Pons (tissue), 1 donor: ENCODE results near the gene CALY.

ENCODE experiments used
- DNase-seq: peaks from one replicate; pipeline ENCODE4 v3.0.0-alpha.2; 2016; ENCODE audit warnings: low spot score

The CALY gene

DNA sequence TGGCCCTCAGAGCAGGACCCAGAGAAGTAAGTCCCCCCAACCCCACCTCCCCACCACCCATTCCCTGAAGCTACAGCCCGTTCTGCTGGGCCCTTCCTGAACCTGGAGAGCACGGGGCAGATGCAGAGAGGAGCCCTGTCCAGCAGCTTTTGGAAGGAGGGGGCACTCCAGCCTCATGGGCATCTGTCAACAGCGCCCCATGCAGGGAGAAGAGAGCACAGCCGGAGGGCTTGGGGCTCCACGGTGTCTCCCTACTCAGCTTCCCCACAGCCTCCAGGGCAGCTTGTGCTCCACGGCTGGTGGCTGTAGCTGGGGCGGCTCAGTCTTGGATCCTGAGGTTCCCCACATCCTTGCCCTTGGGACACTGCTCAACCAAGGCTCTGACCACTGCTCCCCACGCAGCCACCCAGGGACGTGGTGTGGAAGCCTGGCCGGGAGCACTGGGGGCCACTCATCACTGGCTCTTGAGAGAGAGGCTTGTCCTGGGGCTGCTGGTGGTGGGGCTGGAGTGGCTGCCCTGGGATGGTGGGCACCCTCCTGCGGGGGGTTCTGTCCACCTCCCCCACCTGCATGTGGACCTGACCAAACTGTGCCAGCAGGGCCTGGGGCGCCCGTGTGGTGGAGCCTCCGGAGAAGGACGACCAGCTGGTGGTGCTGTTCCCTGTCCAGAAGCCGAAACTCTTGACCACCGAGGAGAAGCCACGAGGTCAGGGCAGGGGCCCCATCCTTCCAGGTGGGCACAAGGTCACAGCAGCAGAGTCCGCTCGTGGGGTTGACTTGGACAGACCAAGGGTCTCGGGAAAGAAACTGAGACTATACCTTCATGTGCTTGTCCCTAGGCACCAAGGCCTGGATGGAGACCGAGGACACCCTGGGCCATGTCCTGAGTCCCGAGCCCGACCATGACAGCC is 15.0 kb upstream of the CALY start:
- DNase-seq = no peak

DNA sequence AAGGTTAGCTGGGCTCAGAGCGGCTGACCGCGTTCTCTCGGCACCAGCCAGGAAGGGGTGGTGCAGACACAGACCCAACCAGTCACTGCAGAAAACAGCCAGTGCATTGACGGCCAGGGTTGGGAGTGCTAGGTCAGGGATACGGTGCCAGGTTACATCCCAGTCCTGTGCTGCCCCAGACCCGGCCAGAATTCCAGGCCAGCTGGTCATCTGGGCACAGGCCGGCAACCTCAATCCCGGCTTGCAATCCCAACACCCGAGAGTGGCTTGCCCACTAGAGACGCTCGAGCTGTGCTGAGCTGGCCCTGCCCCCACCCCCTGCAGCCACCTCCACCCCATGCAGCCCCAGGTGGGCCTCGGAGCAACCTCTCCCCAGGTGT is 14.2 kb upstream of the CALY start:
- no peak for DNase-seq

DNA sequence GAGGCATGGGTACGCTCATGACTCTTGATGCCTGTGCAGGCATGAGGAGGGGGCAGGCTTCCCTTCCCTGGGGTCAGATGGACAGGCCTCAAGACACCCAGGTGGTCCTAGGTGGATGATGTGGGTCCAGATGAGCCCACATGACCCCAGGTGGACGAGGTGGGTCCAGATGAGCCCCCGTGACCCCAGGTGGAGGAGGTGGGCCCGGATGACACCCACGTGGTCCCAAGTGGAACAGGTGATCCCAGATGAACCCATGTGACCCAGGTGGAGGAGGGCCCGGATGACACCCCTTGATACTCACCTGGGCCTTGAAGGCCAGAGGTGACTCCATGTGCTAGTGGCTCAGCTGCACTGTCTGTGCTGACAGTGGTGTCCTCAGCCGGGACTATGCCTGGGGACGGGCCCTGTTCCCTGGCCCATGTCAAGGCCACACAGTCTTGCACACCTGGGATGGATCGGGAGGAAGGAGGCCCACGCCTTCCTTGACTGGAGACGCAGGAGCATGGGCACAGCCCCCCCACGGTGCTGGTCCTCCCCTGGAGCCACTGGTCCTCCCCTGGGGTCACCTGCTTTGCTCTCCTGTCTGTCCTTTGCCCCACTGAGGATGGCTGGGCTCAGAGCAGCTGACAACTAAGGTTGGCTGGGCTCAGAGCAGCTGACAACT is 13.7 kb upstream of the CALY start:
- DNase-seq = no peak

DNA sequence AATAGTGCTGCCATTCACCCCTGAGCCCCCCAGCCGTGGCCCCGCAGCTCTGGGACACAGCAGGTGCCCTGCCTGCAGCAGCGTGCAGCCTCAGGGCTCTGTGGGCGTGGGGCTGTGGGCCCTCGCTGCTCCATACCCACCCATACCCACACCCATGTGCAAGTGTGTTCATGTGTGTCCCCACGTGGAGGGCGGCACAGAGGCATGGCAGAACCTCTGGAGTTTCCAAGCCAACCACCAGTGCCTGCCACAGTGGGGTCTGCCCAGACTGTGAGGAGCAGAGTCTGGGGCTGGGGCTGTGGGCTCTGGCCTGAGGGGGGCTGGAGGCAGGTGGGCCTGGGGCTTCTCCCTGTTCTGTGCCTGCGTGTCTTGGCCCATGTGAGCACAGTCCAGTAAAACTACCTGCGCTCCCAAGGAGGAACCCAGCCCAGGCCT is 12.9 kb upstream of the CALY start:
- DNase-seq = no peak

- no peak for DNase-seq
These were observed 12.5 kb upstream of the CALY start for GRCh38 chr10:133349160-133349568.

DNA sequence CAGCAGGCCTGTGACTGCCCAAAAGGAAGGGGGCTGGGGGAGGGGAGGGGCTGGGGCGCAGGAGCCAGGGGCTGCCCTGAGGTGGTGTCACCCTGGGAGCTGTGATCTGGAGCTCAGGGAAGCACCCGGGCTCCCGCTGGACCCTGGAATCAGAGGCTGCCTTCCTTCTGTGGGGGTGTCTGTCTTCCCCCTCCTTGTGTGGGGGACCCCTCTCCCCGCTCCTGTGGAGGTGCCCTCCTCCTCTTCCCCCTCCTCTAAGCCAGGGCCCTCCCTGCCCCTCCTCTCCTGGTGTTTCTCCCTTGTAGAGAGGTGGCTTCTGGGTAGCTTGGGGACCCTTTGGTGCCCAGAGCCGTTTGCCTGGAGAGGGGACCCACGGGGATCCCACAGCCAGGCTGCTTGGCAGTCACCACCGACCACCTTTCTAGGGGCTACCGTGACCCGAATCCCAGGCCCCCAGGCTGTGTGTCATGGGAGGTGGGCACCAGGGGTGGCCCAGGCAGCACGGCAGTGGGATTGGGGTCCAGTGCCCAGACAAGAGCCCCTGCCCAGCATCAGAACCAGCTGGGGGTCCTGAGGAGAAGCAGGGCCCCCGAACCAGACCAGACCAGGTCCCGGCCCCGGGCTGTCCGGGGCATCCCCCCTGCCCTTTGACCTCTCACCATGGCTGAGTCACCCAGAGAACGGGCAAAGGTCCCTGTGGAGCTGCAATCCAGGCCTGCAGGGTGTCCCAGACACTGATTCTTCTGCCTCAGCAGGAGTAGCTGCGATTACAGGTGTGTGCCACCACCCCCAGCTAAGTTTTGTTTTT is 11.2 kb upstream of the CALY start:
- no peak for DNase-seq

DNA sequence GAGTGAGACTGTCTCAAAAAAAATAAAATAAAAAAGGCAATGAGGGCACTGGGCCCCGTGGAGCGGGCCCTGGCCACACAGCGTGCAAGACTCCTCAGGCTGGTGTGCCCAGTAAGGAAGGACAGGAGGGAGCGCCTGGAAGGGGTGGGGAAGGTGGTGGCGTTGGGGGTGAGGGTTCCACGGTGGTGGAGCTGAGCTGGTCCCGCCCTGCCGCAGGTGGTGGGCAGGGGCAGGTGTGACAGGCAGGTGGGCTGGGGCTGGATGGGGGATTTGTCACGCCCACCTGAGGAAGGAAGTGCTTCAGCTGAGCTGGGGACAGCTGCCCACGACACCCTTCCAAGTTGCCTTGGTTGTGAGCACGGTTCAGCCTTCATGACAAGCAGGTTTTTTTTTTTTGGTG is 9.7 kb upstream of the CALY start:
- no peak for DNase-seq

DNA sequence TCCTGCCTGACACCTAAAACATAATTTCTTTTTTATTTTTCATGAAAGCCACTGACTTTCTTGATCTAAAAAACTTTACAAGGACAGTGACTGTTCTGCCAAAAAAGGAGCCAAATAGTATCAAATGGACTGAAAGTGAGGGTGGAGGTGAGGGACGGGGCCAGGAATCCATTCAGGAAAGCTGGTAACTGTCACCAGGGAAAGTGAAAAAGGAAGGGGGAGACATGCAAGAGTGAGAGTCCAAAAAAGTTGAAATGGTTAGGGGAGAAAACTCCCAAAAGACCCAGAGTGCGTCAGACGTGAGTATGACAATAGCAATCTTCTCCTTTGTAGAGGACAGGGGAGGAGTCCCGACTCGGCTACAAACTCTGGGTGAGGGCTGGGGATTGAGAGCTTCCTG is 7.5 kb upstream of the CALY start:
- DNase-seq = no peak

DNA sequence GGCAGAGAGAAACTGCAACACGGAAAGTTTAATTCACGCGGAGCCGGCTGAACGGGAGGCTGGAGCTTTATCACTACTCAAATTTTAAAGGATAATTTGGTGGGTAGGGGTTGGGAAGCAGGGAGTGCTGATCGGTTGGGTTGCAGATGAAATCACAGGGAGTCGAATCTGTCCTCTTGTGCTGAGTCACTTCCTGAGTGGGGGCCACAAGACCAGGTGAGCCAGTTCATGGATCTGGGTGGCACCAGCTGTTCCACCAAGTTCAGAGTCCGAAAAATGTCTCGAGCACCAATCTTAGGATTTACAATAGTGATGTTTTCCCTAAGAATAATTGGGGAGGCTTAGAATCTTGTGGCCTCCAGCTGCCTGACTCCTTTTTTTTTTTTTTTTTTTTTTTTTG is 6.9 kb upstream of the CALY start:
- DNase-seq = no peak

DNA sequence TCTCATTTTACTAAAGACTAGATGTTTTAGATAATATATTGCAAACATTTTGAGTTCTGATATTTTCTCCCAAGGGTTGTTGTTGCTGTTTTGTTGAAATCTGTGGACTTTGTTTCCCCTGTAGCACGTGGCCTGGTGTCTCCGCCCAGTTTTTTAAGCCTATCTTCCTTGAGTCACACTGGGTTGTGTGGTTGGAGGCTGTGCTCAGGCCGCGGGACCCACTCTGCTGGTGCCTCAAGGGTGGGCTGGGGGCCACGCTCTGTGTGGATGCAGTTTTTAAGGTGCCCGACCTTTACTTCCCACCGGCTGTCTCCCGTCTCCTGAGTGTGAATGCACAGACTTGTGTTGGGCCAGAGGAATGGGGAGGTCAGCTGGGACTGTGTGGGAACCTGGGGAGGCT is 6.2 kb upstream of the CALY start:
- no peak for DNase-seq

DNA sequence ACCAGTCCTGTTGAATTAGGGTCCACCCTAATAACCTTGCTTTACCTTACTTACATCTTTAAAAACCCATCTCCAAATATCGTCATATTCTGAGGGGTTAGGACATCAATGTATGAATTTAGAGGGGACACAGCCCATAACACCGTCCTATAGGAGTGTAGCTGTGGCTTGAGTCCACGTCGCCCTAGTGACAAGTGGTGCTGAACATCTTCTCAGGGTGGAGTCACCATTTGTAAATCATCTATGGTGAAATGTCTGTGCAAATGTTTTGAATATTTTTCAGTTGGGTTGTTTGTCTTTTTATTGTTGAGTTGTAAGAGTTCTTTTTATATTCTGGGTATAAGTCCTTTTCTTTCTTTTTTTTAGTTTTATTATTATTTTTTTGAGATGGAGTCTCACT is 5.3 kb upstream of the CALY start:
- DNase-seq = no peak

- DNase-seq = no peak
These were observed 3.1 kb upstream of the CALY start for GRCh38 chr10:133339708-133340380.

- no peak for DNase-seq
These were observed 1.7 kb upstream of the CALY start for GRCh38 chr10:133338080-133339071.

DNA sequence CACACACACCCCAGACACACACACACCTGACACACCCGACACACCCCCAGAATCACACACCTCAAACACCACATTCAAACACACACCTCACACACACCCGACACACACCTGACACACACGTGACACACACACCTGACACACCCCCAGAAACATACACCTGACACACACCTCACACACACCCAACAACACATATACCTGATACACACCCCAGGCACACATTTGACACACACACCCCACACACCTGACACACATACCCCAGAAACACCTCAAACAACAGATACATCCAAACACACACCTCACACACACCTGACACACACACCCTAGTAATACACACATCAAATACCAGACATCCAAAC is 652 bp upstream of the CALY start:
- no peak for DNase-seq

DNA sequence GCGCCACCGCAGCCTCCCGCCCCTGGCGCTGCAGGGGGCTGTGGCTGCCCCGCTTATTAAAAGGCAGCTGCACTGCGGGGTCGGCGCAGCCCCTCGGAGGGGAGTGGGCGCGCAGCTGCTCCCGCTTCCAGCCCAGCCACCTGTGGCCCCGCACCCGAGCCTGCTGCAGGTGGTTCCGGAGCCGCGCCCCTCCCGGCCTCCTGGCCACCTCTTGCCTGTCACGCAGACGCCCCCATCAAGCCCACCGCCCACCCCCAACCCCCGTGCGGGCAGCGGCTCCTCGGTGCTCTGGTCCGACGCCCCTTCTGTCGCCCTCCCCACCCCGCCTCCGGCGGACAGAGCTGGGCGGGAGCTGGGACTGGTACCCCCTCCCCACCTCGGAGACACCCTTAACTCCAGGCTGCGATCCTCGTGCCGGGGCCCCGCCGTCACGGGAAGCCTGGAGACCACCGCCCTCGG is 549 bp downstream of the CALY start:
- no peak for DNase-seq

GRCh38 chr10:133335246-133336117 is 1.2 kb downstream of the CALY start:
- no peak for DNase-seq

DNA sequence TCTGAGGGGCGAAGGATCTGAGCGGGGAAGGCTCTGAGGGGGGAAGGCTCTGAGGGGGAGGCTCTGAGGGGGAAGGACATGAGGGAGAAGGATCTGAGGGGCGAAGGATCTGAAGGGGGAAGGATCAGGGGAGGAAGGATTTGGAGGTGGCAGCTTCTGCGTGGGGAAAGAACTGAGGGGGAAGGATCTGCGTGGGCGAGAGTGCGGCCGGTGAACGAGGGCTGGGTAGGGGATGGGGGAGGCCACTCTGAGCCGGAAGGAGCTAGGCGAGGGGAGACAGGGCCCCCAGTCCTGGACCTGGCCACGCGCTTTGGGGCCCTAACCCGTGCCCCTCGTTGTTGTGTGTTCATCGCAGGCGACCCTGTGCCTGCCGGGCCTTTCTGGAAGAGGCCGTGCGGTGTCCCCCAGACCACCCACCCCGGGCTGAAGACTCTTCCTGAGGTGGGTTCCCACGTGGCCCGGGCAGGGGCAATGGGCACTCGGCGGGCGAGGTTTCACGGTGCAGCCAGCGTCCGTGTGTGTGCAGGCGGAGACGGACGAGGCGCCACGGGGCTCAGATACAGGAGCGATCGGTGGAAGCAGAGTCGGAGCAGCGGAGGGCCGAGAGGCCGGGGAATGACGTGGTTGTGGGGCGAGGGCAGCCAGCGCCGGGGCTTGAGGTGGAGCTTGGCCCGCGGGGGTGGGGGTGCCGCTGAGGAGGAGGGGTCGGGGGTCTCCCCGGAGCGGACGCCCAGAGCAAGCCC is 2.0 kb downstream of the CALY start:
- DNase-seq = no peak

- no peak for DNase-seq
These were observed 3.6 kb downstream of the CALY start for GRCh38 chr10:133332936-133333699.
